ENCODE data around the gene TUBE1.

DNA sequence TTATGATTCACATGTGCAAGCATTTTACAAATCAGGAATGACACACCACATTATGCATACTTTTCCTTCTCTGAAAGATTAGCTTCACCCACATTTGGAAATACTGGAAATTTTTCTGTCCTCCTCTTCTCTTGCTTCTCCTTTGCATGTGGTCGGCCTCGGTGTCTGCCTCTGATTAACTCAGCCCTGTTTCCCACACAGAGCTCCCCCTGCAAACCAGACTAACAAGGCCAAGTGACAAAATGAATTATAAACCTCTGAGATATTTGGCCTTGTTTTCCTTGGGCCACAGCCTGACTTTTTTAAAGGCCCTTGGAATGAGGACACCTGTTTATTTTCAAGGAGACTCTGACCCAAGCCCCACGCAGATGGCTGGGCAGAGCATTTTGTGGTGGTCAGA is 42.4 kb downstream of the TUBE1 start:
- TF ChIP-seq, protein P1, sequence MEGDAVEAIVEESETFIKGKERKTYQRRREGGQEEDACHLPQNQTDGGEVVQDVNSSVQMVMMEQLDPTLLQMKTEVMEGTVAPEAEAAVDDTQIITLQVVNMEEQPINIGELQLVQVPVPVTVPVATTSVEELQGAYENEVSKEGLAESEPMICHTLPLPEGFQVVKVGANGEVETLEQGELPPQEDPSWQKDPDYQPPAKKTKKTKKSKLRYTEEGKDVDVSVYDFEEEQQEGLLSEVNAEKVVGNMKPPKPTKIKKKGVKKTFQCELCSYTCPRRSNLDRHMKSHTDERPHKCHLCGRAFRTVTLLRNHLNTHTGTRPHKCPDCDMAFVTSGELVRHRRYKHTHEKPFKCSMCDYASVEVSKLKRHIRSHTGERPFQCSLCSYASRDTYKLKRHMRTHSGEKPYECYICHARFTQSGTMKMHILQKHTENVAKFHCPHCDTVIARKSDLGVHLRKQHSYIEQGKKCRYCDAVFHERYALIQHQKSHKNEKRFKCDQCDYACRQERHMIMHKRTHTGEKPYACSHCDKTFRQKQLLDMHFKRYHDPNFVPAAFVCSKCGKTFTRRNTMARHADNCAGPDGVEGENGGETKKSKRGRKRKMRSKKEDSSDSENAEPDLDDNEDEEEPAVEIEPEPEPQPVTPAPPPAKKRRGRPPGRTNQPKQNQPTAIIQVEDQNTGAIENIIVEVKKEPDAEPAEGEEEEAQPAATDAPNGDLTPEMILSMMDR (IDR thresholded peaks at IDR 0.05), result no peak
- no peak for TF ChIP-seq POLR2A (IDR thresholded peaks at IDR 0.05)

Measured in body of pancreas (tissue), 4 donors.